Coronary artery (tissue), 2 donors: ENCODE data around the gene ABHD14A.

Experiments used
- DNase-seq: peaks from one replicate; pipeline ENCODE4 v3.0.0-alpha.2; 2017; ENCODE audit warnings: low spot score
- H3K27ac ChIP-seq, 2 donors: fragments of 200-600 bp; sonication (generic); one replicate each; pipeline ENCODE4 v1.5.1; 2016 to 2019
- H3K4me3 ChIP-seq: fragments of 200-600 bp; sonication (generic); 2 replicates; pipeline ENCODE4 v1.5.1; 2016; ENCODE audit warnings: mild to moderate bottlenecking, moderate library complexity
- CTCF ChIP-seq: fragments of 200-600 bp; sonication (generic); IDR thresholded peaks from one replicate; pipeline ENCODE4 v1.5.1; 2019; ENCODE audit warnings: antibody characterized with exemption

Gene ABHD14A

GRCh38 chr3:51937611-51938450, 37.0 kb upstream of the ABHD14A start:
- peak; percentile 64 for DNase-seq
- Histone ChIP-seq H3K4me3 (no peak overlapping the region), H3K27ac (no peak overlapping the region)
- no peak for TF ChIP-seq CTCF

DNA sequence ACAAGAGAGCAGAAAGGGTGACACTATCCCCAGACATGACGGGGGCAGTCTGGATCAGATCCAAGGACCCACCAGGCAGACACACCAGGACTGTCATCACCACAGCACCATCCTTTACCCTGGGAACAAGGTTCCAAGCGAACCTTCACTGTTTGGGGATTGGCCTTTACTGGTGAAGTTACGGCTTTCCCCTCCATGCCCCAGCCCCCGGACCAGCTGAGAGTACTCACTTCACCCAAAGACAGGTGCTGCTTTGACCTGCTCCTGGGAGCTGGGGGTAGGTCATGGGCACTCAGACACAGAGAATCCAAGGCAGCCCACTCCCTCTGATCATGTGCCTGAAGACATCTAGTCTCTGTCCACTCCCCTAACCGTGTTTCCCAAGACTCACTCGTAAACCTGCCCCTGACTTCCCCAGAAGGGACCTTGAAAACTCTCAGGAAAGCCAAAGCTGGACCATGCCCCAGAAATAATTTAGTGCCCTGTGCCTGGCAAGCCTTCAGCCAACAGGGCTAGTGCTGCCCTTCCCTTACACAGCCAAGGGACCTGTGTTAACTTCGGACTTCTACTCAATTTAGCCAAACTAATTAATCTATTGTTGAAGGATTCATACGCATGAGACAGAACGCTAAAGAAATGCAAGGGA, 36.0 kb upstream of the ABHD14A start:
- no peak overlapping the region for H3K4me3 ChIP-seq
- TF ChIP-seq CTCF = no peak
- peak; percentile 60 for DNase-seq
- H3K27ac ChIP-seq = no peak overlapping the region

- no peak for TF ChIP-seq CTCF
- no peak overlapping the region for H3K27ac ChIP-seq
- DNase-seq = peak; percentile 60
- H3K4me3 ChIP-seq = peak overlapping the region; percentile 75
These were observed 34.0 kb upstream of the ABHD14A start for GRCh38 chr3:51940648-51941462.

- no peak for TF ChIP-seq CTCF
- no peak for DNase-seq
These were observed 33.4 kb upstream of the ABHD14A start for GRCh38 chr3:51941463-51941797.

DNA sequence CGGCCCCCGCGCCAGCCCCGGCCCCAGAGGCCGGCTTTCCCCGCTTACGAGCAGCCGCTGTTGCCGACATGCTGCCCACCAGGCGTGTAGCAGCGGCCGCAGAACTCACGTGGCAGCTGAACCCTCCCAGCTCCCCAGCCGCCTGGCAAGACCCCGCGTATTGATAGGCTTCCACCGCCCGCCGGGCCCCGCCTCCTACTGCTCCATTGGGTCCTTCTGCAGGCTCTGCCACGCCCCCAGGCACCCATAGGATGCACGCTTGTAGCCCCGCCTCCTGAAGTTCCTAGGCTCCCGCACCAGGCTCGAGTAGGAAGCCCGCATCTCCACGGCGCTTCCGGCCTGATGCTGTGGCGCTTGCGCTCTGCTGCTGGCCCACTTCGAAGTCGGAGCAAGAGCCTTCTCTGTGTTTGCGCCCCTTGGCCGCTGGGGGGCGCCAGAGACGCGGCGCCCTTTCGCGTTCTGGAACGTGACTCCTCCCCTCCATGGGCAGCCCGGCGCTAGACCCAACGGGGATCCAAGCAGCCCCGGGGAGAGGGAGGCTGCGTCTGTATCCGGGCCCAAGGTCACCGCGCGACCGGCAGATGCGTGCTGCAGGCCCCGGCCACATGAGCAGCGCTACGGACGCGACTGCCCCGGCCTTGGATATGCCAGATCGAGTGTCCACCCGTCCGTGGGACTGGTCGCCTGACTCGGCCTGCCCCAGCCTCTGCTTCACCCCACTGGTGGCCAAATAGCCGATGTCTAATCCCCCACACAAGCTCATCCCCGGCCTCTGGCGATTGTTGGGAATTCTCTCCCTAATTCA, 32.9 kb upstream of the ABHD14A start, which contains the start of the genes PARP3 and RRP9:
TSS of gene PARP3 (plus strand) at position 566 of the 805 bp plus-strand sequence. CDS start 993 bp downstream, outside the sequence.
TSS of gene RRP9 (minus strand) at position 107 of the 805 bp plus-strand sequence. CDS start at position 70, 37 bp downstream.
- H3K4me3 ChIP-seq = peak within 1 kb of the TSS; percentile 75
- peak within 1 kb of the TSS; percentile 95 to 97 for H3K27ac ChIP-seq
- peak; percentile 99 for TF ChIP-seq CTCF
- peak; percentile 100 for DNase-seq

More at GRCh38 chr3:51941463-51941797, 33.4 kb upstream of the ABHD14A start:
- Histone ChIP-seq H3K27ac (peak overlapping the region in 1 of 2 donors; percentile 64), H3K4me3 (peak overlapping the region; percentile 75)
